Hepatocyte (in vitro differentiated cells): ENCODE measurements around the gene PRKAR1A.

ENCODE experiments used
- EZH2 ChIP-seq: fragments of 200-600 bp; sonication (generic); IDR thresholded peaks from 2 replicates; pipeline ENCODE4 v1.6.1; 2016; ENCODE audit warnings: antibody characterized with exemption, mild to moderate bottlenecking, borderline replicate concordance
- TF ChIP-seq, protein P1 (sequence below): fragments of 200-600 bp; sonication (generic); IDR thresholded peaks from 2 replicates; pipeline ENCODE4 v1.5.1; 2016; ENCODE audit warnings: antibody characterized with exemption, mild to moderate bottlenecking; ENCODE audit not compliant: poor library complexity

DNA sequence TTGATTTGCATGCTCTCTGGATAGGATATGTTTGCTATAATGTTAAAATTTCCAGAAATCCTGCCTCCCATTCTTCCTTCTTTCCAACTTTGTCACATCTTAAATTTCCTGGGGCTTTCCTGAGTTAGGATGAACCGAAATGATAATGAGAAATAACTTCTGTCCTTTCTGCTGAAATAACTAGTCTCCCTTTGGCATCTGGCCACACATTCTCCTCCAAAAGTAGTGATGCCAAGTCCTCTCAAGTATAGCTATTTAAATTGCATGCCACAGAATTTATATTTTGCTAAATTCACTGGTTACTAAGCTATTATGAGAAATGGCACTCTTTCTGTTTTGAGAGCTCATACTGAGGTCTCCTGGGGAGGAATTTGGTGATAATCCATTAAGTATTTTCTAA is 58.3 kb downstream of the PRKAR1A start:
- TF ChIP-seq, protein P1, sequence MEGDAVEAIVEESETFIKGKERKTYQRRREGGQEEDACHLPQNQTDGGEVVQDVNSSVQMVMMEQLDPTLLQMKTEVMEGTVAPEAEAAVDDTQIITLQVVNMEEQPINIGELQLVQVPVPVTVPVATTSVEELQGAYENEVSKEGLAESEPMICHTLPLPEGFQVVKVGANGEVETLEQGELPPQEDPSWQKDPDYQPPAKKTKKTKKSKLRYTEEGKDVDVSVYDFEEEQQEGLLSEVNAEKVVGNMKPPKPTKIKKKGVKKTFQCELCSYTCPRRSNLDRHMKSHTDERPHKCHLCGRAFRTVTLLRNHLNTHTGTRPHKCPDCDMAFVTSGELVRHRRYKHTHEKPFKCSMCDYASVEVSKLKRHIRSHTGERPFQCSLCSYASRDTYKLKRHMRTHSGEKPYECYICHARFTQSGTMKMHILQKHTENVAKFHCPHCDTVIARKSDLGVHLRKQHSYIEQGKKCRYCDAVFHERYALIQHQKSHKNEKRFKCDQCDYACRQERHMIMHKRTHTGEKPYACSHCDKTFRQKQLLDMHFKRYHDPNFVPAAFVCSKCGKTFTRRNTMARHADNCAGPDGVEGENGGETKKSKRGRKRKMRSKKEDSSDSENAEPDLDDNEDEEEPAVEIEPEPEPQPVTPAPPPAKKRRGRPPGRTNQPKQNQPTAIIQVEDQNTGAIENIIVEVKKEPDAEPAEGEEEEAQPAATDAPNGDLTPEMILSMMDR, result no peak
- no peak for TF ChIP-seq EZH2
